Measurements from ENCODE around the gene NUTM2F.
A peak's percentile ranks its signal among the peaks of the same experiment; 100 is the strongest.
"Not testable (repeated sequence)": the region's sequence is repeated elsewhere in the genome, so short reads cannot be mapped to it uniquely, and the experiment has no call there.

The NUTM2F gene
- 0 to 0.07 (median 0) reads per million in 18 experiments for total RNA-seq

GRCh38 chr9:94328544-94328943 lies at the start of gene NUTM2F:
TSS of gene NUTM2F (minus strand) at chr9:94328644. CDS start at chr9:94328623, 21 bp downstream.
- DNase-seq: not testable (repeated sequence)

GRCh38 chr9:94375197-94375596 lies 46.8 kb upstream of the NUTM2F start:
- DNase-seq: peak; percentile 4 to 14

GRCh38 chr9:94374176-94375056 lies 46.0 kb upstream of the NUTM2F start:
- DNase-seq: peak; percentile 87 to 89

- DNase-seq: not testable (repeated sequence)
Measured at GRCh38 chr9:94373779-94374175, 45.3 kb upstream of the NUTM2F start.

- DNase-seq: not testable (repeated sequence)
Measured at GRCh38 chr9:94370266-94370665, 41.8 kb upstream of the NUTM2F start.

GRCh38 chr9:94364093-94364614 lies 35.7 kb upstream of the NUTM2F start:
- not testable (repeated sequence) for DNase-seq

- not testable (repeated sequence) for DNase-seq
Measured at GRCh38 chr9:94357158-94357557, 28.7 kb upstream of the NUTM2F start.

- DNase-seq: not testable (repeated sequence)
Measured at GRCh38 chr9:94351901-94352723, 23.7 kb upstream of the NUTM2F start.

GRCh38 chr9:94348754-94349153 lies 20.3 kb upstream of the NUTM2F start:
- not testable (repeated sequence) for DNase-seq

- peak in 1 of 2 donors; percentile 1 for DNase-seq
Measured at GRCh38 chr9:94347451-94347850, 19.0 kb upstream of the NUTM2F start.

GRCh38 chr9:94341703-94342102 lies 13.3 kb upstream of the NUTM2F start:
- DNase-seq: not testable (repeated sequence)

- DNase-seq: not testable (repeated sequence)
Measured at GRCh38 chr9:94340750-94341149, 12.3 kb upstream of the NUTM2F start.

- DNase-seq: peak; percentile 29 to 33
Measured at GRCh38 chr9:94339657-94340056, 11.2 kb upstream of the NUTM2F start.

GRCh38 chr9:94338723-94339122 lies 10.3 kb upstream of the NUTM2F start:
- DNase-seq: not testable (repeated sequence)

GRCh38 chr9:94336445-94336844 lies 8.0 kb upstream of the NUTM2F start:
- not testable (repeated sequence) for DNase-seq

- DNase-seq: peak in 1 of 2 donors; percentile 3
Measured at GRCh38 chr9:94325583-94325982, 2.9 kb downstream of the NUTM2F start.

GRCh38 chr9:94323153-94323798 lies 5.2 kb downstream of the NUTM2F start:
- not testable (repeated sequence) for DNase-seq

GRCh38 chr9:94322342-94322940 lies 6.0 kb downstream of the NUTM2F start:
- not testable (repeated sequence) for DNase-seq

- not testable (repeated sequence) for DNase-seq
Measured at GRCh38 chr9:94317949-94318657, 10.3 kb downstream of the NUTM2F start.

GRCh38 chr9:94316236-94316635 lies 12.2 kb downstream of the NUTM2F start:
- not testable (repeated sequence) for DNase-seq
